ENCODE results near the gene RGS19.

RGS19 gene

GRCh38 chr20:64076061-64076997 is 3.0 kb downstream of the RGS19 start:
- DNase-seq, result no peak

- no peak for DNase-seq
These were observed 3.8 kb downstream of the RGS19 start for GRCh38 chr20:64075556-64075955.

DNA sequence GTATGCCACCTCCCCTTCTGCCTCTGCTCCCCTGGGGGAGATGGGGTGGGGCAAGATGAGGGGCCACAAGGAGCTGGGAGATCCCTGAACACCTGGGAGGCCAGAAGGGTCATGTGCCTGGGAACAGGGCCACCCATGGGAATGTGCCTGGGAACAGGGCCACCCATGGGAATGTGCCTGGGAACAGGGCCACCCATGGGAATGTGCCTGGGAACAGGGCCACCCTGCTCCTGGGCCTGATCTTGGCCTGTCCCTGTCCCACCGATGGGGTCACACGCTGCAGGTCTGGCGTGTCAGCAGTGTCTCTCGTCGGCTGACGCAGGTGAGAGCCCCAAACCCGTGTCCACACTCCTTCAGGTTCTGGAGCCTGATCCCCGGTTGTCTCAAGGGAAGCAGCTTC is 4.4 kb downstream of the RGS19 start:
- DNase-seq, result no peak

- no peak for DNase-seq
These were observed 5.0 kb downstream of the RGS19 start for GRCh38 chr20:64074184-64074789.

GRCh38 chr20:64073476-64074183 is 5.7 kb downstream of the RGS19 start:
- no peak for DNase-seq

DNA sequence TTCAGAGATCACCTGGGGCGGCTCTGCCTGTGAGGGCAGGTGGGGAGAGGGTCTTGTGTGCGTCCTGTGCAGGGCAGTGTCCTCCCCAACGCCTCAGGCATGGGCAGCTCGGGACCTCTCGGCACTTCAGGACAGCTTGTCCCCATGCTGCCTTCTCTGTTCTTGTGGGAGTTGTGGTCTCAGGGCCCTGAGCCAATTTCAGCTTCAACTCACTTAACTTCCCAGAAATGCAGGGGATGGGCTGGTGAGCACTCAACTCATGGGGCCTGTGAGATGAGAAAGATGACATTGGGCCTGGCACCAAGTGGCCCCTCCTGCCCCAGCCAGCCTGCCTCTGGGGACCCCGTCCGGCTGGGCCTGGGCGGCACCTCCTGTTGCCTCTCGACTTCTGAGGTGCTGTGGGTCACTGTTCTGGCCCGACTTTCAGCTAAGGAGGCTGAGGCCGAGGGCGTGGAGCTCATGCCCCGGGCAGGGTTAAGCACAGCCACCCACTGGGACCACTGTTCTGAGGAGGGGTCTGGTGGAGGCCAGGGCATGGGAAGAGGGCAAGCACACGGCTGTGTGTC is 6.7 kb downstream of the RGS19 start:
- DNase-seq, result no peak

DNA sequence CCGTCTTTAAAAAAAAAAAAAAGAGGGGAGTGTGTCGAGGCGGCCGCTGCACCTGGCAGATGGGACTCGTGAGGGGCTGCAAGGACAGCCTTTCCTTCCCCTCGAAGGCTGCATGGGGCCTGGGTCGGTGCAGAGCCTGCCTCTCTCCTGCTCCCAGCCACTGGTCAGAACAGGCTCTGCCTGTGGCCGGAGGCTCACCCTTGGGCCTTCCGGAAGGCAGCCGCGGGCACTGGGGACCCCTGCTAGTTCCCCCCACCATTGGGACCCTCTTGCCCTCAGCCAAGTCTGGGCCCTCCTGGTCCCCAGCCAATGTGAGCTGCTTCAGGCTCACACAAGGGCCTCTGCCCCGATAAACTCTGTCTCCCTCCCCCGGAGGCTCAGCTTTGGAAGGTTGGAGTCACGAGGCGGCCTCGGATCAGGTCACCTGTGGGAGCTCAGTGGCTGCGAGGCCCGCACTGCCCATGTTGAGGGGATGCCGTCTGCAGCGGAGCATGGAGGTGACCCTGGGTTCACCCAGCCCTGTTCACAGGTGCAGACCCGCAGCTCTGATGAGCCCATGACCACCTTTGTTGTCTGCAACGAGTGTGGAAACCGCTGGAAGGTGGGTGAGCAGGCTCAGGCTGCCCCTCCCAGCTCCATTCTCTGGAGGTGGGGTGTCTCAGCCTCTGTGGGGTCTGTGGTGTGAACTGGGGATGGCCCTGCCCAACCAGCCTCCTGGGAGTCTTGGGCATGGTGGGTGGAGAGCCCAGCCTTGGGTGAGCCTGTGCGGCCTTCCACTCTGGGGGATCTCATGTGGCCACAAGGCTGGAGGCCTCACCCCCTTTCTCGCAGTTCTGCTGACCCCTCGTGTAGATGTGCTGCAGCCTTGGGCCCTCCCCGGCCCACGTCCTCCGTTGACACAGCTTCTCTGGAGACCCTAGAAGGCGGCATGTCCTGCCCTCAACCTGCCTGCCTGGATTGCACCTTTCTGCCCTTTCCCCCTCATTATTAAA is 7.7 kb downstream of the RGS19 start:
- DNase-seq, result no peak

DNA sequence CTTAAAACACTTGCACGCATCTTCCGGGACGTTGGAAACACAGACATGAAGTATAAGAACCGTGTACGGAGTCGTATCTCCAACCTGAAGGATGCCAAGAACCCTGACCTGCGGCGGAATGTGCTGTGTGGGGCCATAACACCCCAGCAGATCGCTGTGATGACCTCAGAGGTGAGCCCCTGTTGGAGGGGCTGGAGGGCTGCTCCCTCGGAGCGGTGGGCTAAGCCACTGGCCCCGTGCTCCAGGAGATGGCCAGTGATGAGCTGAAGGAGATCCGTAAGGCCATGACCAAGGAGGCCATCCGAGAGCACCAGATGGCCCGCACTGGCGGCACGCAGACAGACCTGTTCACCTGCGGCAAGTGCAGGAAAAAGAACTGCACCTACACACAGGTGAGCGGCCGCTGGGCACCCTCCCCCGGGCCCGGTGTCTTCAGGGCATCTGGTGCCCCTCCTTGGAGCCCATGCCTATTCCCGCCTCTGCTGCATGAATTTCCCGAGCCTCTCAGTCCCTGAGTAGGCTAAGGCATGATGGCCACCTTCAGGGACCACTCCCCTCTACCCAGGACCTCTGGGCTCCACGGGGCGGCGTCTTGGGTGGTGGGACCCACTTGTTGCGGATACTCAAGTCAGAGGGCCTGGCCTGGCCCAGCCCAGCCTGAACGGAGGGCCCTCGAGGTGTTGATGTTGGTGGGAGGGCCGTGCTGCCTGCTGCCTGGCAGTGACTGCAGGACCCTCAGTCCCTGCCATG is 8.9 kb downstream of the RGS19 start:
- no peak for DNase-seq

GRCh38 chr20:64069614-64070243 is 9.6 kb downstream of the RGS19 start:
- no peak for DNase-seq

DNA sequence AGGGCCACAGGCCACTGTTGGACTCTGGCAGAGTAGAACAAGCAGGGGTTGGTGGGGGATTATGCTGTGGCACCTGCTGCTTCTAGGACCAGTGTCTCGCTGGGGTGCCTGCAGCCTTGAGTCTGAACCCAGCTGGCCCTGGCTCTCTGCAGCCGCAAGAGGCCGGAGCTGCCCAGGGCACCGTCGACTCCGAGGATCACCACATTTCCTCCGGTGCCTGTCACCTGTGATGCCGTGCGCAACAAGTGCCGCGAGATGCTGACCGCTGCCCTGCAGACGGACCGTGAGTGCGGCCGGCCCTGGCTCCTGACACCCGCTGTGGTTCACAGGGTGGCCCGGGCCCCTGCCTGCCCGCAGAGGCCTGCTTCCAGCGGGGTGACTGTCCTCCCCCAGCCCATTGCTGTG is 10.1 kb downstream of the RGS19 start:
- no peak for DNase-seq

DNA sequence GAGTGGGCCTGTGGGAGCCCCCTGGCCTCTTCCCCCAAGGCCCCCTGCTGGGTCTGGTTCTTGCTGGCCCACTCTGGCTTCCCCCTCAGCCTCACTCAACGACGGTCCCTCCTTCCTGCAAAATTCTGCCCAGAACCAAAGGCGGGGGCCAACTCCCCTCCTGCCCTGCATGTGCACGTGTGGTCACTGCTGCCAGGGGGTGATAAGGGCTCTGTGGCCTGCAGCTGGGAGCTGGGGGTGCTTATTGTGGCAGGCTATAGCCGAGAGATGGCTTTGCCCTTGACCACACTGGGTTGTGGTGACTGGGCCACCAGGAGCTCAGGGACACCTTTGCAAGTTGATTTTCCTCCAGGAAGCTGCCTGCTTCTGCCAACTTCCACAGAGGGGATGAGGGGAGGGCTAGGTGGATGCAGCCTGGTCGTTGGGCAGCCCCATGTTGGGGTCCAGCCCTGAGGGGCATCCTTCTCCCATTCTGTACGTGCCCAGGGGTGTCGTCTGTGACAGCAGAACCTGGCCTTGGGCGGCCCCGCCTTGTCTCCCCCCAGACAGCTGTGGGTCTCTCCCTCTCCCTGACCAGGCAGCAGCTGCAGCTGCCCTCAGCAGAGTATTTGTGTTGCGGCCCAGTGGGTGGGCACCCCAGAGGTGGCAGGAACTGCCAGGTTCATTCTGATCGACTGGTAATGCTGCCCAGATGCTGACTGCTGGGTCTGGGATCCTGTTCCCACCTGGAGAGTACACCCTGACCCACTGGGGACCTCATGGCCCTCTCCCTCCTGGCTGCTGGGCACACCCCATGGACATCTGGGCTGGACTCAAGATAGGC is 10.7 kb downstream of the RGS19 start:
- DNase-seq, result no peak

GRCh38 chr20:64067733-64068307 is 11.5 kb downstream of the RGS19 start:
- DNase-seq, result no peak

DNA sequence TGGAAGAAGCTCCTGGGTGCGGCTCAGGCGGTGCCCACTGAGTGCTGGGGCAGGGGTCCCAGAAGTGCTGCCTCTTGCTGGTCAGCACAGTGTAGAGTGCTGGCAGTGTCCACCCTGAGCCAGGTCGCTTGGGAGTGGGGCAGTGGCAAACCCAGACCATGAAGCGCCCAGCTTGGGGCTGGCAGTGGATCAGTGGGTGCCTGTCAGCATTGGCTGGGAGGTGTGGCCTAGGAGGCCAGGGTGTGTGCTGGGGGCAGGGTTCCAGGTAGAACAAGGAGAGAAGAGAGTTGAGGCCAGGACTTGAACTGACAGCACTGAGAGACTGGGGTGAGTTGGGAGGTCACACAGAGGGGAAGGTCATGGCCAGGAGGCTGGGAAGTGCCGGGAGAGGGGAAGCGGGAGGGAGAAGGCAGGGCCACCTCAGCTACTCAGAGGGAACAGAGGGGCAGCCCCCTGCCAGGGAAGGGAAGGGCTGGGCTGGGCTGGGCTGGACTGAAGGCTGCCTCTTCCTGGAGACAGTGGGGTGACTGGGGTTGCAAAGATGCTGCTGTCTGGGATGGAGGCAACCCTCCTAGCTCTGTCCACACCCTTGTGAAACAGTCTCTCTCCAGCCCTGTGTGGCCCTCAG is 12.2 kb downstream of the RGS19 start:
- DNase-seq, result no peak

- DNase-seq, result no peak
These were observed 13.4 kb downstream of the RGS19 start for GRCh38 chr20:64065974-64066343.

DNA sequence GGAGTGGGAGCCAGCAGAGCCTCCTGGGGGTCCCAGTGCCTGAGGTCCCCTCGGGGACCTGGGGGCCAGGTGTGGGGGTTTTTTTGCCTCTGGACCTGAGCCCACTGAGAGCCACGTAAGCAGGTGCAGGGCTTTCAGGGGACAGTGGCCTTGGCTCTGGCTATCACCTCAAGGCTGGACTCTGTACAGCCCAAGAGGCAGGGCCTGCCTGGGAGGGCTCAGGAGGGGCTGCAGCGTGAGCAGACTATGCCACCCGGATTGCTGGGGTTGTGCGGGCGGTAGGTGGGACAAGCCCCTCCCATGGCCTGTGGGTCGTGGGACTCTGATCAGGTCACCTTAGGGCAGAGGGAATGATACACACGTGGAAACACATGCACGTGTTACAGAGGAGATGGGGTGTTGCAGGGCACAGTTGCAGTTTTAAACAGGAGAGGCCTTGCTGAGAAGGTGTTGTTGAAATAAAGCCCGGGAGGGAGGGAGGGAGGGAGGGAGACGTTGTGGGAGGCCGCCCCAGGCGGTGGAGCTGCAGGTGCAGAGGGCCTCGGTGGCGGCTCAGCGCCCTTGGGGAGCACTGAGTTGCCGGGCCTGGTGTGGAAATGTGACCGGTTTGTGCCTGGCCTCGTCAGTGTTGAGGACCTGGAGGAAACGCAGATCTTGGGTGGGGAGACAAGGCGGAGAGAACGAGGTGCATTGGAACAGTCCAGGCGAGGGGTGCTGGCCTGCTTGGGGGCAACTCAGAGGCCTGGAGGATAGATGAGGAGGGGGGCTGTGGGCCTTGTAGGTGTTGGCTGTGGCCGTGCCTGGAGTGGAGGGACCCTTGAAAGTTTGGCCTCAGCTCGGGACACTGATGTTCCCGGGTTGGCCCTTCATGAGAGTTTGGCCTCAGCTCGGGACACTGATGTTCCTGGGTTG is 14.0 kb downstream of the RGS19 start:
- no peak for DNase-seq

DNA sequence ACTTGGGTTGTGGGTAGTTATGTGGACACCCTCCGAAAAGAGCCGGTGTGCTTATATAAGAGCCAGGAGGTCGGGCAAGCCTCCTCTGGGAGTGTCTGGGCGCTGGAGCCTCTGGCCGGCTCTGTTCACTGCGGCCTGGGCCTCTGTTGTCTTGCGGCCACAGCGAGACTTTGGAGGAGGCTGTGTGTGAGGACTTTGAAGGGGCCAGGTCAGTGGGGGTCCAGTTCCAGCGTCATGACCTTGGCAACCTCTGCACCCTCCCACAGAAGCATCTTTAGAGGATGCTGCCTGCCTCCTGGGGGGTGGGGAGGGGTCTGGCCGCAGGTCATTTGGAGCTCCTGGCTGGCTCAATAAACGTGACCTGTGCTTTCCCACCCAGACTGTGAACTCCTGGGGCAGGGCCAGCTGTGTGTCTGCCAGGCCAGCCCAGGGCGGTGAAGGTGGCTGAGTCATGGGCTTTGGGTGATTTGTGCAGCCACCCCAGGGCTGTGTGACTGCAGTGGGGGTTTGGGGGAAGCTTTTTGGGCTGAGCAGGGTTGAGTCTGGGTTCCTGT is 15.1 kb downstream of the RGS19 start:
- DNase-seq, result no peak

- no peak for DNase-seq
These were observed 15.8 kb downstream of the RGS19 start for GRCh38 chr20:64063389-64064144.
